Metanephros (tissue), 1 donor: ENCODE measurements around the gene UBE2U. TPM values are rescaled to one million over a fixed set of nuclear protein-coding genes. Genes with fewer than 3 reads are reported as not detected.

Experiments used
- total RNA-seq: library from RNA; depleted of rRNA; stranded (reverse); fragments of >200 nt; gene quantifications from one replicate; pipeline ENCODE4 v1.2.3, GENCODE V29; 2014

UBE2U gene
- total RNA-seq, result not detected

DNA sequence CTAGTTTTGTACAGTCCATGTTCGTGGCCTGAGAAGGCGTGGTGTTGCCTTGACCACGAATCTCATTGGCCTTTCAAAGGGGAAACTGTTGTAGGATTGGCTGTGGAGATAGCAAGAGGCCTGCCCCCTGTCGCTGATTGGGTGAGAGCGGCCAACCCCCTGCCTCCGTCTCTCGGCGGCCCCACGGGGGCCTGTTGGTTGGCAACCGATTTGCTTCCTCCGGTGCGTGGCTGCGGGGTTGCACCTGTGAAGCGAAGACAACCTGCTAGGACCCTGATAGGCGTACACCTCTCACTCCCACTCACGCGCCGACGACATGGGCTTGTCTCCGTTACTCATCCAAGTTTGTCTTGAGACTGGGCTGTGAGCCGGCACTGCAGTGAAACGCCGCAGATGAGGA is at the start of gene UBE2U:
Gene UBE2U (plus strand): TSS at position 204 of the 400 bp plus-strand sequence. CDS start 428 bp downstream, outside the sequence.

